Breast epithelium (tissue), 3 donors: ENCODE measurements around the gene ACSS2.

ENCODE experiments used
- POLR2A ChIP-seq: fragments of 450-650 bp; IDR thresholded peaks from one replicate; pipeline ENCODE4 v1.6.1; 2016; ENCODE audit warnings: antibody characterized with exemption, mild to moderate bottlenecking, moderate library complexity
- TF ChIP-seq, protein P1 (sequence below), 3 donors: fragments of 450-650 bp; IDR thresholded peaks; one replicate each; pipeline ENCODE4 v1.5.1; 2016 to 2017; ENCODE audit warnings: antibody characterized with exemption in 3 of 3, mild to moderate bottlenecking in 3 of 3, moderate library complexity in 3 of 3

GRCh38 chr20:34873583-34874093 is 2.8 kb upstream of the ACSS2 start:
- TF ChIP-seq, protein P1, sequence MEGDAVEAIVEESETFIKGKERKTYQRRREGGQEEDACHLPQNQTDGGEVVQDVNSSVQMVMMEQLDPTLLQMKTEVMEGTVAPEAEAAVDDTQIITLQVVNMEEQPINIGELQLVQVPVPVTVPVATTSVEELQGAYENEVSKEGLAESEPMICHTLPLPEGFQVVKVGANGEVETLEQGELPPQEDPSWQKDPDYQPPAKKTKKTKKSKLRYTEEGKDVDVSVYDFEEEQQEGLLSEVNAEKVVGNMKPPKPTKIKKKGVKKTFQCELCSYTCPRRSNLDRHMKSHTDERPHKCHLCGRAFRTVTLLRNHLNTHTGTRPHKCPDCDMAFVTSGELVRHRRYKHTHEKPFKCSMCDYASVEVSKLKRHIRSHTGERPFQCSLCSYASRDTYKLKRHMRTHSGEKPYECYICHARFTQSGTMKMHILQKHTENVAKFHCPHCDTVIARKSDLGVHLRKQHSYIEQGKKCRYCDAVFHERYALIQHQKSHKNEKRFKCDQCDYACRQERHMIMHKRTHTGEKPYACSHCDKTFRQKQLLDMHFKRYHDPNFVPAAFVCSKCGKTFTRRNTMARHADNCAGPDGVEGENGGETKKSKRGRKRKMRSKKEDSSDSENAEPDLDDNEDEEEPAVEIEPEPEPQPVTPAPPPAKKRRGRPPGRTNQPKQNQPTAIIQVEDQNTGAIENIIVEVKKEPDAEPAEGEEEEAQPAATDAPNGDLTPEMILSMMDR (IDR thresholded peaks at IDR 0.05), result no peak
- no peak for TF ChIP-seq POLR2A
